Measurements from ENCODE around the gene PDE4D. TPM values are rescaled to one million over a fixed set of nuclear protein-coding genes. Genes with fewer than 3 reads are reported as not detected.

PDE4D gene
- total RNA-seq, 2 experiments from 2014 or later = 0.50 to 0.51 TPM

DNA sequence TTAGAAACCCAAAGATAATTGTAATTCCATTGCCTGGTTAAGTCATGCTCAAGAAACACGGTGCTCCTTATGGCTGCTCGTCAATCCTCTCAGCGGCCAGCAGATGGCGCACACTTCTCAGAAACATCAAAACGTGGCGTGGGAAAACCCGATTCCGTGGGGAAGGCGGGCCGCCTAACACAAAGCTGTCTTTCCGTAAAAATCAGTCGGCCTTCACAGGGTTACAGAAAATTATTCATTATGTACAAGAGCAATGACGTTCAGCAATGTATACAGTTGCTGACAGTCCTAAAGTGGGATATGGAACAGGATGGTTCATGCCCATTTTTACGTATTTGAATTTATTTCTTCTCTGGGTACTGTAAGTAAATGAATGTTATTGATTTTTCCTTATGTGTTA lies 83.5 kb downstream of the PDE4D start:
- peak overlapping the region; percentile 46 for H3K4me2 ChIP-seq (ENCODE audit: low read length)
- no peaks in the 10 kb centered on the region for H3K79me2 ChIP-seq (ENCODE audit: insufficient read depth, low read depth, low read length)
- DNase-seq (ENCODE audit: low spot score) = peak; percentile 68
- no peaks in the 10 kb centered on the region for H3K9me2 ChIP-seq (ENCODE audit: insufficient read depth, low read length)
- POLR2A ChIA-PET = interaction anchor here (0.6 kb wide), 1 partner anchor 416 kb away, joined by 3 read pairs; no protein-coding TSS in a partner anchor
- H3K9me3 ChIP-seq (ENCODE audit: low read length) = no peaks in the 10 kb centered on the region
- intact Hi-C loops (cut with micrococcal nuclease; ENCODE audit: unreplicated experiment) = no loop called here
- BruUV-seq (replicated peaks) = no TSS peak
- peak overlapping the region; percentile 29 for H3K4me3 ChIP-seq (ENCODE audit: low read depth, low read length, poor library complexity, severe bottlenecking)
- no peak overlapping the region for H3K27ac ChIP-seq (ENCODE audit: low read depth, low read length, poor library complexity, severe bottlenecking)
- no peaks in the 10 kb centered on the region for H3K4me1 ChIP-seq (ENCODE audit: insufficient read depth, low read length, poor library complexity, severe bottlenecking)
- CTCF ChIA-PET (ENCODE audit: unreplicated experiment) = interaction anchor here (0.6 kb wide), 1 partner anchor 9 kb away, joined by 3 read pairs; no protein-coding TSS in a partner anchor
- TF ChIP-seq EZH2phosphoT487 (IDR thresholded peaks at IDR 0.05; ENCODE audit: borderline replicate concordance, low read depth, low read length) = no peak
- peak; percentile 98 for TF ChIP-seq CTCF (conservative IDR thresholded peaks at IDR 0.05; ENCODE audit: low read length)
- H4K20me1 ChIP-seq (ENCODE audit: insufficient read depth, low read length) = no peaks in the 10 kb centered on the region
- H3K36me3 ChIP-seq (ENCODE audit: insufficient read depth, low read length) = no peaks in the 10 kb centered on the region
- H2AFZ ChIP-seq (ENCODE audit: low read length) = peak overlapping the region; percentile 37; the same call in 1 of the 2 replicates

DNA sequence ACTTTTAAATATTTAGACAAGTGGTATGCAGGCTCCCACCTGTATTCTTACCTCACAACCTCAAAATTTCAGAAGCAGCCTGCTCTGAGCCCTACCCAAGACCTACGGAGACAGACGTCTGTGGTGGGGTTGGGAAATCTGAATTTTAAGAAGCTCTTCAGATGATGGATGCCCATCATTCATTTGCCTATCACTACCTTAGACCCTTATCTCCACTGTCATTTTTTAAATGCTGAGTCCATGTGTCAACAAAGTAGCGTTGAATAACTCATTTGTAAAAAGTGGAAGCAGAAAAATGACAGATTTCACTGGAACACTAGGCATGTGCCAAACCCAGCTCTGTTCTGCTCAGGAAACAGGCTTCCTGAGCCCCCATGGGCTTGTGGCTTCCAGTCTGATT lies 85.7 kb downstream of the PDE4D start:
- Histone ChIP-seq H3K9me3 (ENCODE audit: low read length) (no peaks in the 10 kb centered on the region), H2AFZ (ENCODE audit: low read length) (peak overlapping the region; percentile 20; the same call in 1 of the 2 replicates), H4K20me1 (ENCODE audit: insufficient read depth, low read length) (no peaks in the 10 kb centered on the region), H3K4me1 (ENCODE audit: insufficient read depth, low read length, poor library complexity, severe bottlenecking) (no peaks in the 10 kb centered on the region), H3K36me3 (ENCODE audit: insufficient read depth, low read length) (no peaks in the 10 kb centered on the region), H3K27ac (ENCODE audit: low read depth, low read length, poor library complexity, severe bottlenecking) (no peak overlapping the region), H3K4me3 (ENCODE audit: low read depth, low read length, poor library complexity, severe bottlenecking) (no peak overlapping the region), H3K4me2 (ENCODE audit: low read length) (no peak overlapping the region), H3K9me2 (ENCODE audit: insufficient read depth, low read length) (no peaks in the 10 kb centered on the region), H3K79me2 (ENCODE audit: insufficient read depth, low read depth, low read length) (no peaks in the 10 kb centered on the region)
- no TSS peak for BruUV-seq (replicated peaks)
- ChIA-PET POLR2A (interaction anchor here (1.2 kb wide), 1 partner anchor 14 kb away, joined by 4 read pairs; no protein-coding TSS in a partner anchor), CTCF (ENCODE audit: unreplicated experiment) (no interaction called here)
- no peak for TF ChIP-seq EZH2phosphoT487 (IDR thresholded peaks at IDR 0.05; ENCODE audit: borderline replicate concordance, low read depth, low read length)
- TF ChIP-seq CTCF (conservative IDR thresholded peaks at IDR 0.05; ENCODE audit: low read length) = no peak
- intact Hi-C loops (cut with micrococcal nuclease; ENCODE audit: unreplicated experiment) = loop anchor here (10.0 kb wide), 2 partner anchors 577 to 867 kb away; no protein-coding TSS in a partner anchor
- no peak for DNase-seq (ENCODE audit: low spot score)

DNA sequence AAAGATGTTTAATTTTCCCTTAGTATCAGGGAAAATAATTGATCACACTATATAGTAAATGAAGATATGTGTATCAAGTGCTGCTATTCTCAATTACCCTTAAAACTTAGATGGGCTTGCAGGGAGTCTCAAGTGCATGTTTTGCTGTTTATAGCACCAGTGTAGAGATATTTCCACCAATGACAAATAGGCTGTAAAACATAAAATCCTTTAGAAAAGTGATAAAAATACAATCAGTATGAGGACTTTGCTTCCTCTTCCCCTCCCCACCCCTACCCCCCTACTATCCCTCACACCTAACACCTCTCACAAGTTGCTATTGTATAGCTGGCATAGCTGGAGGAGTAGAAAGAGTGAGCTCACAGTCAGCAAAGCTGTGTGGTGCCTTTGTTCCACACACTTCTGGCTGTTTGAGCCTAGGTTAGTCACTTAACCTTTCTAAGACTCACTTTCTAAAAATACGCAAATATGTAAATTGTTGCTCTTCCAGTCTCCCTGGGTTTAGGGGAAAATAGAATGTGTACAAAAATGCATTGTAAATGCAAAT lies 93.1 kb downstream of the PDE4D start:
- H3K36me3 ChIP-seq (ENCODE audit: insufficient read depth, low read length) = no peaks in the 10 kb centered on the region
- intact Hi-C loops (cut with micrococcal nuclease; ENCODE audit: unreplicated experiment) = loop anchor here (1.0 to 10.0 kb wide), 5 partner anchors 76 to 874 kb away; no protein-coding TSS in a partner anchor
- H3K9me2 ChIP-seq (ENCODE audit: insufficient read depth, low read length) = no peaks in the 10 kb centered on the region
- H4K20me1 ChIP-seq (ENCODE audit: insufficient read depth, low read length) = no peaks in the 10 kb centered on the region
- ChIA-PET POLR2A (interaction anchor here (0.7 to 0.9 kb wide), 3 partner anchors 32 to 292 kb away, joined by 3 read pairs; no protein-coding TSS in a partner anchor), CTCF (ENCODE audit: unreplicated experiment) (interaction anchor here (0.9 kb wide), 1 partner anchor 10 kb away, joined by 3 read pairs; no protein-coding TSS in a partner anchor)
- peaks cover 38% of the 10 kb centered on the region for H3K4me1 ChIP-seq (ENCODE audit: insufficient read depth, low read length, poor library complexity, severe bottlenecking)
- H3K4me2 ChIP-seq (ENCODE audit: low read length) = peak overlapping the region; percentile 85
- H2AFZ ChIP-seq (ENCODE audit: low read length) = peak overlapping the region; percentile 98
- DNase-seq (ENCODE audit: low spot score) = peak; percentile 8
- H3K9me3 ChIP-seq (ENCODE audit: low read length) = no peaks in the 10 kb centered on the region
- H3K27ac ChIP-seq (ENCODE audit: low read depth, low read length, poor library complexity, severe bottlenecking) = no peak overlapping the region
- peak overlapping the region; percentile 55 for H3K4me3 ChIP-seq (ENCODE audit: low read depth, low read length, poor library complexity, severe bottlenecking)
- TF ChIP-seq EZH2phosphoT487 (IDR thresholded peaks at IDR 0.05; ENCODE audit: borderline replicate concordance, low read depth, low read length) (no peak), CTCF (conservative IDR thresholded peaks at IDR 0.05; ENCODE audit: low read length) (peak; percentile 16; the same call in 1 of the 2 replicates)
- BruUV-seq (replicated peaks) = no TSS peak
- H3K79me2 ChIP-seq (ENCODE audit: insufficient read depth, low read depth, low read length) = no peaks in the 10 kb centered on the region
